Activated gamma-delta T cell treated with Interleukin-2 at 50 U/mL for 16 hours (primary cell): ENCODE results near the gene LRMDA.
"Not testable (repeated sequence)": the region's sequence is repeated elsewhere in the genome, so short reads cannot be mapped to it uniquely, and the experiment has no call there.

Experiments
- DNase-seq: peaks from one replicate; pipeline ENCODE4 v3.0.0-alpha.2; 2020

Gene LRMDA

GRCh38 chr10:75762431-75762802 is 331.0 kb downstream of the LRMDA start:
- no peak for DNase-seq

- DNase-seq = no peak
Observed at GRCh38 chr10:75763652-75764051, 332.2 kb downstream of the LRMDA start.

GRCh38 chr10:75764974-75765788 is 333.8 kb downstream of the LRMDA start:
- no peak for DNase-seq

- no peak for DNase-seq
Observed at GRCh38 chr10:75765789-75766096, 334.3 kb downstream of the LRMDA start.

- DNase-seq = no peak
Observed at GRCh38 chr10:75766106-75766505, 334.7 kb downstream of the LRMDA start.

GRCh38 chr10:75766752-75767151 is 335.3 kb downstream of the LRMDA start:
- not testable (repeated sequence) for DNase-seq

GRCh38 chr10:75770626-75771081 is 339.2 kb downstream of the LRMDA start:
- no peak for DNase-seq

- DNase-seq = no peak
Observed at GRCh38 chr10:75771606-75772005, 340.2 kb downstream of the LRMDA start.

- DNase-seq = no peak
Observed at GRCh38 chr10:75772153-75772887, 340.9 kb downstream of the LRMDA start.

- DNase-seq = no peak
Observed at GRCh38 chr10:75773231-75773780, 341.9 kb downstream of the LRMDA start.

GRCh38 chr10:75773813-75774782 is 342.7 kb downstream of the LRMDA start:
- DNase-seq = no peak

GRCh38 chr10:75774783-75775490 is 343.5 kb downstream of the LRMDA start:
- DNase-seq = no peak

GRCh38 chr10:75776738-75777504 is 345.5 kb downstream of the LRMDA start:
- peak; percentile 5 for DNase-seq

GRCh38 chr10:75778665-75779064 is 347.2 kb downstream of the LRMDA start:
- DNase-seq = no peak

GRCh38 chr10:75779276-75779675 is 347.9 kb downstream of the LRMDA start:
- DNase-seq = no peak

- DNase-seq = no peak
Observed at GRCh38 chr10:75782463-75783248, 351.2 kb downstream of the LRMDA start.

GRCh38 chr10:75788394-75789205 is 357.2 kb downstream of the LRMDA start:
- DNase-seq = no peak

GRCh38 chr10:75793848-75794247 is 362.4 kb downstream of the LRMDA start:
- DNase-seq = no peak

GRCh38 chr10:75801121-75801520 is 369.7 kb downstream of the LRMDA start:
- no peak for DNase-seq

GRCh38 chr10:75801661-75802060 is 370.2 kb downstream of the LRMDA start:
- DNase-seq = no peak
